OCI-LY1 (cell line): Measurements from ENCODE around the gene CDH4.

Experiments
- H2AFZ ChIP-seq: fragments of 200-600 bp; sonication (generic), shearing (Covaris generic); 2 replicates; pipeline ENCODE4 v1.6.0; 2014; ENCODE audit warnings: antibody characterized with exemption, mild to moderate bottlenecking, low read length
- H3F3A ChIP-seq: fragments of 200-600 bp; sonication (generic), shearing (Covaris generic); 2 replicates; pipeline ENCODE4 v1.6.0; 2014; ENCODE audit warnings: mild to moderate bottlenecking, antibody characterized with exemption, low read length, moderate library complexity; ENCODE audit not compliant: insufficient read depth
- H3K27ac ChIP-seq: fragments of 200-600 bp; sonication (generic); 2 replicates; pipeline ENCODE4 v1.5.1; 2014; ENCODE audit warnings: low read length, mixed run types, mild to moderate bottlenecking, low read depth; ENCODE audit not compliant: poor library complexity, severe bottlenecking
- H3K27me3 ChIP-seq: fragments of 200-600 bp; sonication (generic); 2 replicates; pipeline ENCODE4 v1.6.0; 2014; ENCODE audit warnings: antibody characterized with exemption, mild to moderate bottlenecking, low read length, moderate library complexity; ENCODE audit not compliant: insufficient read depth
- H3K36me3 ChIP-seq: fragments of 200-600 bp; sonication (generic); 2 replicates; pipeline ENCODE4 v1.6.1; 2014; ENCODE audit warnings: mild to moderate bottlenecking, antibody characterized with exemption, low read length, moderate library complexity, mixed read lengths; ENCODE audit not compliant: insufficient read depth
- H3K4me1 ChIP-seq: fragments of 200-600 bp; sonication (generic); 2 replicates; pipeline ENCODE4 v1.5.1; 2014; ENCODE audit warnings: mild to moderate bottlenecking, low read length, moderate library complexity; ENCODE audit not compliant: insufficient read depth, severe bottlenecking
- H3K4me2 ChIP-seq: fragments of 200-600 bp; sonication (generic), shearing (Covaris generic); 2 replicates; pipeline ENCODE4 v1.6.1; 2014; ENCODE audit warnings: low read length
- H3K4me3 ChIP-seq: fragments of 200-600 bp; sonication (generic); 2 replicates; pipeline ENCODE4 v1.5.1; 2014; ENCODE audit warnings: low read length, low read depth, mild to moderate bottlenecking, mixed read lengths; ENCODE audit not compliant: poor library complexity, severe bottlenecking
- H3K79me2 ChIP-seq: fragments of 200-600 bp; shearing (Covaris generic); 2 replicates; pipeline ENCODE4 v1.6.1; 2016; ENCODE audit warnings: mixed run types, low read length, mixed read lengths; ENCODE audit not compliant: insufficient read depth
- H3K9ac ChIP-seq: fragments of 200-600 bp; sonication (generic), shearing (Covaris generic); 2 replicates; pipeline ENCODE4 v1.6.1; 2014; ENCODE audit warnings: mild to moderate bottlenecking, low read length, mixed read lengths
- H3K9me2 ChIP-seq: fragments of 200-600 bp; sonication (generic), shearing (Covaris generic); 2 replicates; pipeline ENCODE4 v1.6.1; 2014; ENCODE audit warnings: low read depth, mild to moderate bottlenecking, low read length, mixed read lengths
- H3K9me3 ChIP-seq: fragments of 200-600 bp; shearing (Covaris generic); 2 replicates; pipeline ENCODE4 v1.6.1; 2014; ENCODE audit warnings: low read length, mixed read lengths
- H4K20me1 ChIP-seq: fragments of 200-600 bp; sonication (generic), shearing (Covaris generic); 2 replicates; pipeline ENCODE4 v1.6.0; 2016; ENCODE audit warnings: mild to moderate bottlenecking, low read length; ENCODE audit not compliant: insufficient read depth
- CTCF ChIP-seq: fragments of 200-600 bp; sonication (generic), shearing (Covaris generic); IDR thresholded peaks from 2 replicates; pipeline ENCODE4 v1.5.1; 2017; ENCODE audit warnings: mild to moderate bottlenecking, antibody characterized with exemption, low read length, moderate library complexity, mixed read lengths
- EZH2 ChIP-seq: fragments of 200-600 bp; sonication (generic), shearing (Covaris generic); IDR thresholded peaks from 2 replicates; pipeline ENCODE4 v1.8.0; 2017; ENCODE audit warnings: borderline replicate concordance, mixed run types, mild to moderate bottlenecking, antibody characterized with exemption, low read length, moderate library complexity, mixed read lengths

Gene CDH4

GRCh38 chr20:61875996-61876395 is 623.9 kb downstream of the CDH4 start:
- Histone ChIP-seq H3K9me3 (no peaks in the 10 kb centered on the region), H3K9ac (no peak overlapping the region), H3K4me2 (no peak overlapping the region), H3F3A (no peaks in the 10 kb centered on the region), H3K4me3 (no peak overlapping the region), H3K27me3 (0 out of 2 replicates have a peak, but pooled peaks cover 4% of the 10 kb centered on the region), H2AFZ (no peak overlapping the region), H3K4me1 (no peaks in the 10 kb centered on the region), H3K9me2 (no peaks in the 10 kb centered on the region), H4K20me1 (no peaks in the 10 kb centered on the region), H3K36me3 (no peaks in the 10 kb centered on the region), H3K27ac (no peak overlapping the region), H3K79me2 (no peaks in the 10 kb centered on the region)
- TF ChIP-seq EZH2 (no peak), CTCF (no peak)

- Histone ChIP-seq H3K9ac (no peak overlapping the region), H3K9me2 (no peaks in the 10 kb centered on the region), H3K4me1 (no peaks in the 10 kb centered on the region), H4K20me1 (no peaks in the 10 kb centered on the region), H3K9me3 (no peaks in the 10 kb centered on the region), H3K4me2 (no peak overlapping the region), H3K79me2 (no peaks in the 10 kb centered on the region), H3K36me3 (no peaks in the 10 kb centered on the region), H3F3A (no peaks in the 10 kb centered on the region), H3K27ac (no peak overlapping the region), H2AFZ (no peak overlapping the region), H3K4me3 (no peak overlapping the region), H3K27me3 (0 out of 2 replicates have a peak, but pooled peaks cover 4% of the 10 kb centered on the region)
- no peak for TF ChIP-seq CTCF
Measured at GRCh38 chr20:61876952-61877728, 625.1 kb downstream of the CDH4 start.

GRCh38 chr20:61877776-61878477 is 625.9 kb downstream of the CDH4 start:
- Histone ChIP-seq H2AFZ (no peak overlapping the region), H3K4me2 (no peak overlapping the region), H3K4me1 (no peaks in the 10 kb centered on the region), H3K9me2 (no peaks in the 10 kb centered on the region), H3K27me3 (0 out of 2 replicates have a peak, but pooled peaks cover 4% of the 10 kb centered on the region), H3K36me3 (no peaks in the 10 kb centered on the region), H3K79me2 (no peaks in the 10 kb centered on the region), H3F3A (no peaks in the 10 kb centered on the region), H3K9ac (no peak overlapping the region), H3K27ac (no peak overlapping the region), H3K4me3 (no peak overlapping the region), H3K9me3 (no peaks in the 10 kb centered on the region), H4K20me1 (no peaks in the 10 kb centered on the region)
- no peak for TF ChIP-seq CTCF
- TF ChIP-seq EZH2 = no peak
